ENCODE data around the gene TMEM179B. TPM values are rescaled to one million over a fixed set of nuclear protein-coding genes. Genes with fewer than 3 reads are reported as not detected.

The TMEM179B gene
- total RNA-seq, 1 experiment from 2014 or later, result 51.6 TPM

DNA sequence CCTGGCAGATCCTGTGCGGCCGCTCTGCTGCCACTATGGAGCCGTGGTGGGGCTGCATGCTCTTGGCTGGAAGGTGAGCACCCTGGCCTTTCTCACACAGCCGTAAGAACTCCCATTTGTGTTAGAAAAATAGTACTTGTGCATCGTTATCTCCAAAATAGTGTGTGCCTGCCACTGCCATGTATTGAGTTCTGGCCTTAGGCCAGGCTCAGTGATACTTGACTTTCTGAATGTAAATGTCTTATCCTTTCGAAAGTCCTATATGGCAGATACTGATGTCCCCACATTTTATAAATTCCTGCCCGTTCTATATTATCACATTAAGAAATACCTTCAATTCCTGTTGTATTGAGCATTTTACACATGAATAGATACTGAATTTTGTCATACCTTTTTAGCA is 4.4 kb upstream of the TMEM179B start:
- no peak for ATAC-seq
- no peaks in the 10 kb centered on the region for H3K9me2 ChIP-seq (ENCODE audit: insufficient read depth)
- H3K4me1 ChIP-seq (ENCODE audit: control insufficient read depth in 1 of 2, insufficient read depth in 2 of 2, low read length in 2 of 2), result peaks cover 4 to 9% of the 10 kb centered on the region in 2 experiments; a peak in 3 of 4 replicates
- H2AFZ ChIP-seq (ENCODE audit: low read depth, low read length, poor library complexity, severe bottlenecking), result no peak overlapping the region
- no peak for DNase-seq (ENCODE audit: low read depth, low spot score)
- POLR2A ChIA-PET, result interaction anchor here (0.7 kb wide), 1 partner anchor 375 kb away, joined by 4 read pairs; no protein-coding TSS in a partner anchor
- H3K9ac ChIP-seq (ENCODE audit: low read length), result no peak overlapping the region
- TF ChIP-seq EGR1 (IDR thresholded peaks at IDR 0.05; ENCODE audit: low read depth) (no peak), SIN3A (IDR thresholded peaks at IDR 0.05; ENCODE audit: low read depth) (no peak), RAD21 (IDR thresholded peaks at IDR 0.05; ENCODE audit: low read depth) (no peak), JUND (IDR thresholded peaks at IDR 0.05) (no peak), TCF7L2 (IDR thresholded peaks at IDR 0.05; ENCODE audit: borderline replicate concordance, extremely low read depth, insufficient read depth, insufficient read length) (no peak), EZH2 (IDR thresholded peaks at IDR 0.05) (no peak), ZFX (IDR thresholded peaks at IDR 0.05) (no peak), CBX3 (IDR thresholded peaks at IDR 0.05; ENCODE audit: low read depth) (no peak), FOSL1 (IDR thresholded peaks at IDR 0.05; ENCODE audit: low read depth) (no peak), SRF (IDR thresholded peaks at IDR 0.05; ENCODE audit: low read depth) (no peak)
- TF ChIP-seq, protein P1, sequence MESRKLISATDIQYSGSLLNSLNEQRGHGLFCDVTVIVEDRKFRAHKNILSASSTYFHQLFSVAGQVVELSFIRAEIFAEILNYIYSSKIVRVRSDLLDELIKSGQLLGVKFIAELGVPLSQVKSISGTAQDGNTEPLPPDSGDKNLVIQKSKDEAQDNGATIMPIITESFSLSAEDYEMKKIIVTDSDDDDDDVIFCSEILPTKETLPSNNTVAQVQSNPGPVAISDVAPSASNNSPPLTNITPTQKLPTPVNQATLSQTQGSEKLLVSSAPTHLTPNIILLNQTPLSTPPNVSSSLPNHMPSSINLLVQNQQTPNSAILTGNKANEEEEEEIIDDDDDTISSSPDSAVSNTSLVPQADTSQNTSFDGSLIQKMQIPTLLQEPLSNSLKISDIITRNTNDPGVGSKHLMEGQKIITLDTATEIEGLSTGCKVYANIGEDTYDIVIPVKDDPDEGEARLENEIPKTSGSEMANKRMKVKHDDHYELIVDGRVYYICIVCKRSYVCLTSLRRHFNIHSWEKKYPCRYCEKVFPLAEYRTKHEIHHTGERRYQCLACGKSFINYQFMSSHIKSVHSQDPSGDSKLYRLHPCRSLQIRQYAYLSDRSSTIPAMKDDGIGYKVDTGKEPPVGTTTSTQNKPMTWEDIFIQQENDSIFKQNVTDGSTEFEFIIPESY (IDR thresholded peaks at IDR 0.05; ENCODE audit: extremely low read depth, insufficient replicate concordance, low read length), result no peak
- TF ChIP-seq, protein P2, sequence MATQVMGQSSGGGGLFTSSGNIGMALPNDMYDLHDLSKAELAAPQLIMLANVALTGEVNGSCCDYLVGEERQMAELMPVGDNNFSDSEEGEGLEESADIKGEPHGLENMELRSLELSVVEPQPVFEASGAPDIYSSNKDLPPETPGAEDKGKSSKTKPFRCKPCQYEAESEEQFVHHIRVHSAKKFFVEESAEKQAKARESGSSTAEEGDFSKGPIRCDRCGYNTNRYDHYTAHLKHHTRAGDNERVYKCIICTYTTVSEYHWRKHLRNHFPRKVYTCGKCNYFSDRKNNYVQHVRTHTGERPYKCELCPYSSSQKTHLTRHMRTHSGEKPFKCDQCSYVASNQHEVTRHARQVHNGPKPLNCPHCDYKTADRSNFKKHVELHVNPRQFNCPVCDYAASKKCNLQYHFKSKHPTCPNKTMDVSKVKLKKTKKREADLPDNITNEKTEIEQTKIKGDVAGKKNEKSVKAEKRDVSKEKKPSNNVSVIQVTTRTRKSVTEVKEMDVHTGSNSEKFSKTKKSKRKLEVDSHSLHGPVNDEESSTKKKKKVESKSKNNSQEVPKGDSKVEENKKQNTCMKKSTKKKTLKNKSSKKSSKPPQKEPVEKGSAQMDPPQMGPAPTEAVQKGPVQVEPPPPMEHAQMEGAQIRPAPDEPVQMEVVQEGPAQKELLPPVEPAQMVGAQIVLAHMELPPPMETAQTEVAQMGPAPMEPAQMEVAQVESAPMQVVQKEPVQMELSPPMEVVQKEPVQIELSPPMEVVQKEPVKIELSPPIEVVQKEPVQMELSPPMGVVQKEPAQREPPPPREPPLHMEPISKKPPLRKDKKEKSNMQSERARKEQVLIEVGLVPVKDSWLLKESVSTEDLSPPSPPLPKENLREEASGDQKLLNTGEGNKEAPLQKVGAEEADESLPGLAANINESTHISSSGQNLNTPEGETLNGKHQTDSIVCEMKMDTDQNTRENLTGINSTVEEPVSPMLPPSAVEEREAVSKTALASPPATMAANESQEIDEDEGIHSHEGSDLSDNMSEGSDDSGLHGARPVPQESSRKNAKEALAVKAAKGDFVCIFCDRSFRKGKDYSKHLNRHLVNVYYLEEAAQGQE (IDR thresholded peaks at IDR 0.05; ENCODE audit: low read depth), result no peak
- TF ChIP-seq, protein P3, sequence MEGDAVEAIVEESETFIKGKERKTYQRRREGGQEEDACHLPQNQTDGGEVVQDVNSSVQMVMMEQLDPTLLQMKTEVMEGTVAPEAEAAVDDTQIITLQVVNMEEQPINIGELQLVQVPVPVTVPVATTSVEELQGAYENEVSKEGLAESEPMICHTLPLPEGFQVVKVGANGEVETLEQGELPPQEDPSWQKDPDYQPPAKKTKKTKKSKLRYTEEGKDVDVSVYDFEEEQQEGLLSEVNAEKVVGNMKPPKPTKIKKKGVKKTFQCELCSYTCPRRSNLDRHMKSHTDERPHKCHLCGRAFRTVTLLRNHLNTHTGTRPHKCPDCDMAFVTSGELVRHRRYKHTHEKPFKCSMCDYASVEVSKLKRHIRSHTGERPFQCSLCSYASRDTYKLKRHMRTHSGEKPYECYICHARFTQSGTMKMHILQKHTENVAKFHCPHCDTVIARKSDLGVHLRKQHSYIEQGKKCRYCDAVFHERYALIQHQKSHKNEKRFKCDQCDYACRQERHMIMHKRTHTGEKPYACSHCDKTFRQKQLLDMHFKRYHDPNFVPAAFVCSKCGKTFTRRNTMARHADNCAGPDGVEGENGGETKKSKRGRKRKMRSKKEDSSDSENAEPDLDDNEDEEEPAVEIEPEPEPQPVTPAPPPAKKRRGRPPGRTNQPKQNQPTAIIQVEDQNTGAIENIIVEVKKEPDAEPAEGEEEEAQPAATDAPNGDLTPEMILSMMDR (IDR thresholded peaks at IDR 0.05 in 2 of 3, conservative IDR thresholded peaks at IDR 0.05 in 1 of 3; ENCODE audit: borderline replicate concordance in 1 of 3, insufficient read depth in 1 of 3, low read depth in 2 of 3, low read length in 2 of 3), result no peak
- no peak overlapping the region for H3K4me2 ChIP-seq (ENCODE audit: low read length)
- no peaks in the 10 kb centered on the region for H4K20me1 ChIP-seq (ENCODE audit: insufficient read depth)
- H3K9me3 ChIP-seq (ENCODE audit: control insufficient read depth in 1 of 2, insufficient read depth in 1 of 2, low read depth in 1 of 2, low read length in 2 of 2), result no peaks in the 10 kb centered on the region
- intact Hi-C loops (cut with micrococcal nuclease), result no loop called here
- H3K79me2 ChIP-seq (ENCODE audit: insufficient read depth, low read length), result peaks cover 11% of the 10 kb centered on the region
- BruUV-seq (replicated peaks), result no TSS peak
- CTCF ChIA-PET, result no interaction called here
- no peaks in the 10 kb centered on the region for H3K27me3 ChIP-seq (ENCODE audit: insufficient read depth, low read length)
- RAD21 ChIA-PET (ENCODE audit: low non-redundant PET in 1 of 2, low total read pairs in 2 of 2, uncharacterized antibody in 2 of 2, unreplicated experiment in 2 of 2), result no interaction called here
- no peak overlapping the region for H3K27ac ChIP-seq (ENCODE audit: low read depth, low read length)
- no peak overlapping the region for H3K4me3 ChIP-seq (replicated peaks in 1 of 2; ENCODE audit: low read depth in 1 of 2, low read length in 2 of 2)
- H3K36me3 ChIP-seq (ENCODE audit: control insufficient read depth in 1 of 2, insufficient read depth in 2 of 2, low read length in 2 of 2), result peaks cover 0 to 4% of the 10 kb centered on the region in 2 experiments; a peak in 1 of 4 replicates
